GM12874 (cell line): ENCODE data around the gene GATA2.

Source experiments
- TF ChIP-seq, protein P1 (sequence below): IDR thresholded peaks from 2 replicates; pipeline ENCODE4 v1.5.1; 2011; ENCODE audit warnings: low read depth, mild to moderate bottlenecking, control low read depth, low read length, moderate library complexity; ENCODE audit not compliant: insufficient read depth

Gene GATA2

DNA sequence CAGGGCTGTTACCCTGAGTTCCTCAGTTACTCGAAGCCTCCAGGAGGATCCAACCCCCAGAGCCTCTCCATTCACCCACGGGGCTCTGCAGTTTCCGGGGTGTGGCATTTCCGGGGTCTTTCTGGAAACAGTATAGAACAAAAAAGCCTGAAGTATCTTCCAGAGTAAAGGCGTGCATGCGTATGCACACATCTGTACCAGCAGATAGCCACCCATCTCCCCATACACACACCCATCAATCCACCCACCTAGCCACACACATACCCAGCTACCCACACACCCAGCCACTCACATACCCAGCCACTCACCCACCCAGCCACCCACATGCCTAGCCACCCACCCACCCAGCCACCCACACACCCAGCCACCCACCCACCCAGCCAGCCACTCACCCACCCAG is 23.4 kb downstream of the GATA2 start:
- TF ChIP-seq, protein P1, sequence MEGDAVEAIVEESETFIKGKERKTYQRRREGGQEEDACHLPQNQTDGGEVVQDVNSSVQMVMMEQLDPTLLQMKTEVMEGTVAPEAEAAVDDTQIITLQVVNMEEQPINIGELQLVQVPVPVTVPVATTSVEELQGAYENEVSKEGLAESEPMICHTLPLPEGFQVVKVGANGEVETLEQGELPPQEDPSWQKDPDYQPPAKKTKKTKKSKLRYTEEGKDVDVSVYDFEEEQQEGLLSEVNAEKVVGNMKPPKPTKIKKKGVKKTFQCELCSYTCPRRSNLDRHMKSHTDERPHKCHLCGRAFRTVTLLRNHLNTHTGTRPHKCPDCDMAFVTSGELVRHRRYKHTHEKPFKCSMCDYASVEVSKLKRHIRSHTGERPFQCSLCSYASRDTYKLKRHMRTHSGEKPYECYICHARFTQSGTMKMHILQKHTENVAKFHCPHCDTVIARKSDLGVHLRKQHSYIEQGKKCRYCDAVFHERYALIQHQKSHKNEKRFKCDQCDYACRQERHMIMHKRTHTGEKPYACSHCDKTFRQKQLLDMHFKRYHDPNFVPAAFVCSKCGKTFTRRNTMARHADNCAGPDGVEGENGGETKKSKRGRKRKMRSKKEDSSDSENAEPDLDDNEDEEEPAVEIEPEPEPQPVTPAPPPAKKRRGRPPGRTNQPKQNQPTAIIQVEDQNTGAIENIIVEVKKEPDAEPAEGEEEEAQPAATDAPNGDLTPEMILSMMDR, result no peak

DNA sequence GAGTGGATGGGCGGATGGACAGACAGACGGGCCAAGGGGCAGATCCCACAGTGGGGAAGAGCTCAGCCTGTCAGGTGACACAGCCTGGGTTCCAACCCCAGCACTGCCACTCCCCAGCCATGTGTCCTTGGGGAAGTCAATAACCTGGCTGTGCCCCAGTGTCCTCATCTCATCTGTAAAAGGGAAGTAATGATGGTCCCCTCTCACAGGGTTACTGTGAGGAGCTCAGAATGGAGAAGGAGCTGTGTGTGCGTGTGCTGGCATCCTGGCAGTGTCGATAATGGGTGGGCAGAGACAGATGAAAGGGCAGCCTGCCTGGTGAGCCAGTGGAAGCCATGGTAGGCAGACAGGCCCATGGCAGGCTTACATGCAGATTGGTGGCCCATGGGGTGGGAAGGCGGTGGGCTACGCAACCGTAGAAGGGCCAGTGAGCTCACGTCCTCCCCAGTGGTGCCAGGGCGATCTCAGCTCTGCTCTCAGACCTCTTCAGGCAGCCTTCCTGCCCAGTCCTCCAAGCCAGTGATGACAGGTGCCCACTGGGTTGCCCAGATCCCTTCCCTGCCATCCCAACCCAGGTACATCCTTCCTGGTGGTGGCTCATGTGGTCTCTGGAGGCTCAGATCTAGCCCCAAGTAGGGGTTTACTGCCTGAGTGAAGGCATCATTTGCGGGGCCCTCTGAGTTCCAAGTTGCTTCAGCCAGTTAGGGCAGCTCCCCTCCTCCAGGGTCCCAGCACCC is 24.0 kb downstream of the GATA2 start:
- TF ChIP-seq, protein P1, result no peak

DNA sequence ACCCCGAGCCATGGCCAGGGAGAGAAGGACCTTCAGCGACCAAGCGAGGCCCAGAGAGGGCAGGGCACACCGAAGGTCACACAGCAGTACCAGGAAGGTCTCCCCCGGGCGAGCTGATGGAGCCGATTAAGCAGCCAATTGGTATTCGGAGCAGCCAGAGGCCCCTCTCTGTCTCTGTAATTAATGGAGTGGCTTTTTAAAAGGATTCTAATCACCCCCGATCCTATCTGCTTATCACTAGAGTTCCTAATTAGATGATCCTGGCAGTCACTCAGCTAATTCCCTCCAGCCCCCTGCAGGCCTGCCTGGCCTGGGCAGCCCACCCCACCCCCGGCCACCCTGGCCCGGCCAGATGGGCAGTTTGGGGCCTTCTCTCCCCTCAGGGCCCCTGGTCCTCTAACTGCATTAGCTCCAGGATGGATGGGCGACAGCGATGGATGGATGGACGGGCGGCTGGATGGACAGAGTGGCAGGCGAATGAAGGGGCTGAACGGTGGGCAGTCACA is 24.7 kb downstream of the GATA2 start:
- TF ChIP-seq, protein P1, result no peak

DNA sequence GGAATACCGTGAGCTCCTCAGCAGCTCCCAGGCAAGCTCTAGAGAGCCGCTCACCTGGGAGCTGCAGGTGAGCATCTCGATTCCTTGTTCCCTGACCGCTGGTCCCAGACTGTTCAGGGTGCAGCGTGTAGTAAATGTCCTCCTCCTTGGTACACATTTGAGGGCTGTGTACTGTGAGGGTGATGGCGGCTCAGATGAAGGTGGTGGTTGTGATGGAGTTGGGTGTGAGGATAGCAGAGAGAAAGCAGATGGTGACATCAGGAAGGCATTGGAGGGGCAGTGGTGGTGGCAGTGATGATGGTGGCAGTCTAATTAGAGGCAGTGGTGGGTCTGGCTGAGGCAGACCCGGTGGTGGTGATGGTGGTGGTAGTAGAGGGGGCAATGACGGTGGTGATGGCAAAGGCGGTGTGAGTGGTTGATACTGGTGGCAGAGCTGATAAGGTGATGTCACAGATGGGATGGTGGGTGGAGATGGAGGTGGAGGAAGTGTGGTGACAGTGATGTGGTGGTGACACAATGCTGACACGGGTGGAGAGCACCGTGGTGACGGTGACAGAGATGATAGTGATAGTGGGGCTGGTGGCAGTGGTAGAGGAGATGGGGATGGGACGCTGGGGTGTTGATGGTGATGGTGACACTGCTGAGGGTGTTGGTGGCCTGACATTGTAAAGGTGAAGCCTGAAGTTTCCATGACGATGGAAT is 26.0 kb downstream of the GATA2 start, which contains the start of gene DNAJB8:
TSS of gene DNAJB8 (minus strand) at position 51 of the 702 bp plus-strand sequence. CDS start 3,645 bp downstream, outside the sequence.
- TF ChIP-seq, protein P1, result no peak

DNA sequence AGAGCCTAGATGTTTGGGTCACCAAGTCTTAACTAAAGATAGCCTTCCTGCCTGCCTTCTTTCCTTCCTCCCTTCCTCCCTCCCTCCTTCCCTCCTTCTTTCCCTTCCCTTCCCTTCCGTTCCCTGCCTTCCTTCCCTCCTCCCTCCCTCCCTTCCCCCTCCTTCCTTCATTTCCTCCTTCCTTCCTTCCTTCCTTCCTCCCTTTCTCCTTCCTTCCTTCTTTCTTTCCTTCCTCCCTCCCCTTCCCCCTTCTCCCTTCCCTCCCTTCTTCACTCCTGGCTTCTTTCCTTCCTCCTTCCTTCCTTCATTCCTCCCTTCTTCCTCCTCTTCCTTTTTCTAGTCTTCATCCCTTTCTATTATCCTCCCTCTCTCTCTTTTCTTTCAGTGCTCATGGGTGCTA is 28.3 kb downstream of the GATA2 start:
- TF ChIP-seq, protein P1, result no peak

DNA sequence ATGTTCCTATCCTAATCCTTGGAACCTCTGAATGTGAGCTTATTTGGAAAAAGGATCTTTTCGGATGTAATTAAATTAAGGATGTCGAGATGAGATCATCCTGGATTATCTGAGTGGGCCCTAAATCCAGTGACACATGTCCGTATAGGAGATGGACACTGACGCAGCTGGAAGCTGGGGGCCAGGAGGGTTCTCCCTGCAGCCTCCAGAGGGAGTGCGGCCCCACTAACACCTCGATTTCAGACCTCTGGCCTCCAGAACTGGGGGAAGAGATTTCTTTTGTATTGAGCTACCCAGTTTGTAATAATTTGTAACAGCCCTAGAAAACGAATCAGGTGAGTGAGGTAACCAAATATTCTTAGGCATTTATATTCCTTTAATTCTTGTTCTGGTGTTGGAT is 28.8 kb downstream of the GATA2 start:
- TF ChIP-seq, protein P1, result no peak

DNA sequence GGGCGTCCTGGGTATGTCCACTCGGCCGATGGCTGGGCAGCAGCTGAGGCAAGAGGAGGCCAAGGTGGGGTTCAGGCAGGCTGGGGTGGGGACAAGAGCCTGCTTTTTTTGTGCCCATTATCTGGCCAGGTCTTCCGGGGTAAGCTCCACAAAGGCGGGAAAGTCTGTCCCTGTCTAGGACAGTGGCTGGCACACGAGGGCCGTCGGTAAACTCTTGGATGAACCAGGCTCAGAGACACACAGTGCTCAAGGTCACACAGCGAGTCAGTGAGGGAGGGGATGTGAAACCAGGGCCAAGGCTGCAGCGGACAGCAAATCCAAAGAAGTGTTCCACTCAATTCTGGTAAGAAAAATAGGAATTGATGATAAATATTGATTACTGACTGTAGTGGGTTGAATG is 29.2 kb downstream of the GATA2 start:
- TF ChIP-seq, protein P1, result no peak
